NCI-H82 (cell line): ENCODE measurements around the gene POLD2.

Experiments used
- DNase-seq: peaks from one replicate; lab custom pipeline; 2025; lab: John Stamatoyannopoulos, UW

POLD2 gene

GRCh38 chr7:44102846-44103565, 20.3 kb downstream of the POLD2 start:
- DNase-seq = no peak

DNA sequence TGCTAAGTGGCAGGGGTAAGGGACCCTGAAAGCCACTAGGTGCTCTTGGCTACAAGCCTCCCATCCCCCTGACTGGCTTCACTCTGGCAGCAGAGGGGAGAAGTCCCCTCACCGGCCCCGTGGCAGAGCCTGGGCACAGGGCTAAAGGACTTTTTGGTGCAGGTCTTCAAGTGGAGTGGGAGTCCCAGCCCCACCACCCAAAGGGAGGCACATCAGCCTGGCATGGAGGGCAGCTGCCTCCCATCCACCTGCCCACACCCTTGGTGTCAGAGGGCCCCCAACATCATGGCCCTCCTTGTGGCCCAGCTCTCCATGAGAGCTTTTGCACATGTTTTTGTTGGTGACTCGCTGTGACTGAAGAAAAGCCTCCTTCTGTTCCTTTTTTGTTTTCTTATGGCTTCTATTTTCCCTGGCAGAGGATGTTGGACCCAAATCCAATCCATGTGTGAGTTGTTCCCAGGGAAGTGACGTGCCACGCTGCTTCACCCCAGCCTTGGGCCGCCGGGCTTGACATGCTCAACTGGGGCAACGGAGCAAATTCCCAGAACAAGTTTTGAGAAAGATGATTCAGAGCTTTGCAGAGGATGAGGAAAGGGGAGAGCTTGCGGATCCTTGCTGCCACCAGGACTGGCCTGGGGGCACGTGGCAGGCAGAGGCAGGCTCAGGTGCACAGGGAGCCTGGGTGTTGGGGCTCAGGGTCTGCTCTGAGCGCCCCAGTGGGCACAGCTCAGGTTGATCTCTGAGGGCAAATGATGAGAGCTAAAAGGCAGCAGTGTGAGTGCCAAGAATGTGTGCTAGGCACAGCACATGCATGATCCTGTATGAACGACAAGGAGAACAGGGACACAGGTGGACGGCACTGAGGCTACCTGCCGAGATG, 21.1 kb downstream of the POLD2 start:
- DNase-seq = no peak

DNA sequence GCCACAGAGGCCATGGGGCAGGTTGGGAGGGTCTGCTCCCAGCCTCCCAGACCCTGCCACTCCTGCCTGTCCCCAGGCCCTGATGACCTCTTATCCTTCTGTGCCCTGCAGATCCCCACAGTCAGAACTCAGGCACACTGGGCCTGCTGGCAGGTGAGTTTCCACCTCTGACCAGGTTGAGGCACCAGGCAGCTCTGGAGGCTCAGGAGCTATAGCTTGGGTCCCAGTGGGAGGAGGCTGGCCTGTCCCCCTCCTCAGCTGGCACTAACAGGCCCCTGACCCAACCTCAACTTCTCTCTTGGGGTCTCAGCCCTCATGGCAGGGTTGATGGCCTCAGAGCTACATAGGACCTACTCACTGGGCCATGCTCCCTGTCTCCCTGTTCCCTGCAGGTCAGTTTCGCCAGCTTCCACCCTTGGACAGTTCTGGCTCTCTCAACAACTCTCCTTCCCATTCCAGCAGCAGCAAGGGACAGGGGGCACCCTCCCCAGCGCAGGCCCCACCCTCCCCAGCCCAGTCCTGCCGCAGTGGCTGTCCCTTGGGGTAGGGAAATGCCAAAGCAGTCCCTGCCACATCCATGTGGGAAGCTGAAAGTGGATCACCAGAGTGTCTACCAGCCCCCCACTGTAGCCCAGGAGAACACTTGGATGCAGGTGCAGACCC, 21.9 kb downstream of the POLD2 start:
- DNase-seq = no peak

DNA sequence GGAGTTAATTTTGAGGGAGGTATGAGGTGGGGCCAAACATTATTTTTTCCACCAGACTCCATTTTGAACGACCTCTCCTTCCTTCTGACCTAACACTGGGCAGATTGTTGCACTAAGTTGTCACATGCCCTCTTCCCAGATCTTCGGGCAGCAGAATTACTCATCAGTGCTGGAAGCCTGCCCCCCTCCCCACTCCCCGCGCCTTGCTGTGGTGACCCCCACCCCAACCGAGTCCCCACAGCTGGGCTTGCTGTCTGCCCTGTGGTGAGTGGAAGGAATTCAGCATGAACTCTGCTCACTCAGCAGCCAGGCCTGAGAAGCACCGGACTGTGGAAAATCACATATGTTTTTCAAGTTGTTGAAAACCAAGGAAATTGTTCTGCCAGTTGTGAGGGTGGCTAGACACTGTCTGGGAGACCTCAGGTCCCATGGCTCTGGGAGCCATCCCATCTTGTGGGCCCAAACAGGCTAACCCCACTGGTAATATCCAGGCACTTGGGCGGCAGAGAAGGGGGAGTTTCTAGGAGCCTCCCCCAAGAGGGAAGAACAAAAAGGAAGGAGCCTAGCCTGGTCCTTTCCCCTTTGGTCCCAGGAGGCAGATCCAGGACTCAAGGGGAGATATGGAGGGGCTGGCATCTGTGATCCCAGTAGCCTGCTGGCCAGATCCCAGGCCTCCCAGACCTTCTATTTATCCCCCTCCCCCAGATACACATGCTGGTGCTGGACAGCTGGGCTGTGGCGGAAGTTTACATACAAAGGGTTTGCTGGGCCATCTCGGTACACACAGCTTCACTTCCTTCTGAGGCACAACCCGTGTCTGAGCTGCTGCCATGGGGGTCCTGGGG, 22.7 kb downstream of the POLD2 start:
- DNase-seq = no peak

DNA sequence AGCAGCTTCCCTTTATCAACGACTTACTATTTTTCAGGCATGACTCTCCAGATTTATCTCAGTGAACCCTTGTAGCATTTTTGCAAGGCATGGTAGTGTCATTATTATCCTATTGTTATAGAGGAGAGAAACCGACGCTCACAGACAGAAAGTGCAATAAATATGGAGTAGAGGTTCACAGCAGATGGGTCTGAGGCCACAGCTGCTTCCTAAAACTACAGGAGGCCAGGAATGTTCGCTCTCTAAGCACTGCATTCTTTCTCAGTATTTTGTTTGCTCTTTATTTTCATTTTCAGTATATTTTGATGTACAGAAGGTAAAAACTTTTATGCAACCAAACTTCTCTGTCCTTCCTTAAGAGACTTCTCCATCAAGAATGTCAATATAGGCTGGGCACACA, 23.7 kb downstream of the POLD2 start:
- DNase-seq = no peak

GRCh38 chr7:44098092-44099068, 25.0 kb downstream of the POLD2 start:
- no peak for DNase-seq

- DNase-seq = no peak
Measured at GRCh38 chr7:44097064-44097932, 26.1 kb downstream of the POLD2 start.

GRCh38 chr7:44096326-44096881, 26.9 kb downstream of the POLD2 start:
- DNase-seq = no peak

- DNase-seq = no peak
Measured at GRCh38 chr7:44095781-44096180, 27.6 kb downstream of the POLD2 start.

GRCh38 chr7:44094883-44095592, 28.3 kb downstream of the POLD2 start:
- no peak for DNase-seq

GRCh38 chr7:44094365-44094764, 29.0 kb downstream of the POLD2 start:
- no peak for DNase-seq

- no peak for DNase-seq
Measured at GRCh38 chr7:44093102-44093641, 30.2 kb downstream of the POLD2 start.

DNA sequence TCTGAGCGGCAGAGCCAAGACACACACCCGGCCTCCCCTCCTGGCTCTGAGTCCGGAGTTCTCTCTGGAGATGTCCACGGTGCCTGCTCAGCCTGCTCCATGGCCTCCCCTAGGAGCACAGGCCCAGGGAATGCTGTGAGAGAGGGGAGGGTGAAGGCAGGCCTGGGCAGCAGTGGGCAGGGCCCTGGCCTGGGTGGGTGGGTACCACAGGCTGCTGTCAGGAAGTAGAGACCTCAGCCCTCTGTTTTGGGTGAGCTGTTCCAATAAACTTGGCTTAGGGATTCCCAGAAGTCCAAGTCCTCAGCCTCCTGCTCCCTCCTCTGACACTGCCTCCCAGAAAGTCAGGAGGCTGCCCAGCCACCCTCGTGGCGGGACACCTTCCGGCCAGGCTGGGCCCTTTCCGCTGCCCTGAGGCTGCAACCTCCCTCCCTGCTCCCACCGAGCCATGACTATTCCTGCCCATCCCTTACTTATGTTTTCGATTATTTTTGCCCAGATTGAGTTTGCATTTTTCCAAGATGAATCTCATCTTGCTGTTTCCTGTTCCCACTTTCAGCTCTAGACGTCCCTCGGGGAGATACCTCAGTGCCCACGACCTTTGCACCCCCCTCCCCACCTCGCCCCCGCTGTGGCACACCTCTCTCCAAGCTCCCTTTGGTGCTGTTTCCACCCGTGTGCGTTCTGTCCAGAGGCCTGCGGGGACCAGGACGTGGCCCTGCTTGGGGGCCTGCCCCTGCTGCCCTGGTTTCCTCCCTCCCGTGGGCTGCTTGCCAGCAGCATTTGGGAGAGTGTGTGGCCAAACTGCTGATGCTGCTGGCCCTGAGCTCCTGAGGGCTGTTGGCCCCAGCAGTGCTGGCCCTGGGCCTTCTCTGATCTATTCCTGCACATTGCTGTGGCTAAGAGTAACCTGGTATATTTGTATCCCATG, 35.2 kb downstream of the POLD2 start:
- DNase-seq = no peak

GRCh38 chr7:44086627-44087026, 36.7 kb downstream of the POLD2 start:
- no peak for DNase-seq

GRCh38 chr7:44085546-44085945, 37.8 kb downstream of the POLD2 start:
- no peak for DNase-seq

DNA sequence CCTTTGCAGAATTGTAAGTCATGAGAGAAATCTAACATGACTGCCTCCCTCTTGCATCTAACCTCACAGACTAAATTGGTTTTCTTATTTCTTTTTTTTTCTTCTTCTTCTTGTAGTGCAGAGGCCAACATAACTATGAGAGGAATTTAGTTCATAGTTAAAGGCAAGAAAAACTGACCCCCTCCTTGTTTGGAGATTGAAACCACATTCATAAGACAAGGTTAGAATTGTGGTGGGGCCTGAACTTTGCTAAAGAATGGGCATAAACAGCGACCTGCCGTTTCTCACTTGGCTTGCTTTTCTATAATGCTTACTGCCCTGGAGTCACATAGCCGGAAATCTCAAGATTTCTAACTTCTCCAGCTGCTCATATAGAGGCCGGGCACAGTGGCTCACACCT, 38.6 kb downstream of the POLD2 start:
- no peak for DNase-seq

- no peak for DNase-seq
Measured at GRCh38 chr7:44083796-44084195, 39.6 kb downstream of the POLD2 start.
